HCT116 (cell line): ENCODE results near the gene RC3H2. TPM values are rescaled to one million over a fixed set of nuclear protein-coding genes. Genes with fewer than 3 reads are reported as not detected.
A peak's percentile ranks its signal among the peaks of the same experiment; 100 is the strongest.

ENCODE experiments used
- ATAC-seq: fragments of 200-7000 bp; cut with Tn5 transposase; 2 replicates; pipeline ENCODE4 v1.9.1; 2020; ENCODE audit warnings: mild to moderate bottlenecking, moderate library complexity
- BruUV-seq: library from RNA; stranded (reverse); fragments of 400-500 nt; replicated peaks from 2 replicates; lab custom pipeline; 2021; lab: Mats Ljungman, UMichigan
- CTCF ChIA-PET: fragments of 300-600 bp; sonication (Branson Sonifier 250); formaldehyde crosslinking; loops from one replicate; lab custom pipeline; 2021; ENCODE audit warnings: antibody characterized with exemption; lab: Charles Lee
- POLR2A ChIA-PET: fragments of 300-600, 350-600 bp; sonication (Branson Sonifier 250); formaldehyde crosslinking; loops from one replicate; lab custom pipeline; 2021; ENCODE audit warnings: antibody characterized with exemption; lab: Charles Lee
- RAD21 ChIA-PET, 2 experiments: fragments of 300-600 bp; sonication (Branson Sonifier 250); formaldehyde crosslinking; loops; one replicate each; lab custom pipeline; 2023; ENCODE audit warnings: low total read pairs in 2 of 2; ENCODE audit not compliant: uncharacterized antibody in 2 of 2, unreplicated experiment in 2 of 2, low non-redundant PET in 1 of 2; lab: Charles Lee
- DNase-seq: peaks from one replicate; pipeline ENCODE4 v3.0.0-alpha.2; 2010; ENCODE audit warnings: low read depth, low spot score
- H2AFZ ChIP-seq: fragments of 200-600 bp; shearing (Covaris generic), sonication (generic); 2 replicates; pipeline ENCODE4 v1.6.1; 2017; ENCODE audit warnings: low read depth, mixed run types, mixed read lengths, antibody characterized with exemption, low read length; ENCODE audit not compliant: poor library complexity, severe bottlenecking
- H3K27ac ChIP-seq: 2 replicates; pipeline ENCODE4 v1.5.1; 2012; ENCODE audit warnings: low read depth, low read length
- H3K27me3 ChIP-seq: fragments of 200-600 bp; sonication (generic); 2 replicates; pipeline ENCODE4 v1.6.1; 2016; ENCODE audit warnings: mixed run types, low read length, mixed read lengths; ENCODE audit not compliant: insufficient read depth
- H3K36me3 ChIP-seq, 2 experiments: fragments of 200-500 bp in 1 of 2; fragments of 200-600 bp in 1 of 2; sonication (Bioruptor generic) in 1 of 2; sonication (generic) in 1 of 2; 2 replicates each; pipeline versions ENCODE4 v1.5.1 to v1.6.1; 2014 to 2016; ENCODE audit warnings: low read length in 2 of 2, inconsistent platforms in 1 of 2, mixed read lengths in 1 of 2, mixed run types in 1 of 2; ENCODE audit not compliant: insufficient read depth in 2 of 2, control insufficient read depth in 1 of 2
- H3K4me1 ChIP-seq, 2 experiments: fragments of 200-600 bp in 1 of 2; sonication (generic) in 1 of 2; 2 replicates each; pipeline versions ENCODE4 v1.5.1 to v1.6.1; 2012 to 2017; ENCODE audit warnings: low read length in 2 of 2, inconsistent platforms in 1 of 2, mild to moderate bottlenecking in 1 of 2, mixed read lengths in 1 of 2, mixed run types in 1 of 2, moderate library complexity in 1 of 2; ENCODE audit not compliant: insufficient read depth in 2 of 2, control insufficient read depth in 1 of 2
- H3K4me2 ChIP-seq: fragments of 200-600 bp; sonication (generic); 2 replicates; pipeline ENCODE4 v1.6.1; 2017; ENCODE audit warnings: mixed run types, low read length, mixed read lengths
- H3K4me3 ChIP-seq, 2 experiments: fragments of 200-600 bp in 1 of 2; sonication (generic) in 1 of 2; replicated peaks in 1 of 2; 2 replicates each; pipeline ENCODE4 v1.5.1; 2011 to 2016; ENCODE audit warnings: low read length in 2 of 2, control low read depth in 1 of 2, low read depth in 1 of 2, mild to moderate bottlenecking in 1 of 2, mixed read lengths in 1 of 2, mixed run types in 1 of 2
- H3K79me2 ChIP-seq: fragments of 200-600 bp; sonication (generic); 2 replicates; pipeline ENCODE4 v1.6.1; 2017; ENCODE audit warnings: mild to moderate bottlenecking, mixed run types, low read length, moderate library complexity, mixed read lengths; ENCODE audit not compliant: insufficient read depth
- H3K9ac ChIP-seq: fragments of 200-600 bp; sonication (generic); 2 replicates; pipeline ENCODE4 v1.6.1; 2016; ENCODE audit warnings: low read length, mixed read lengths
- H3K9me2 ChIP-seq: fragments of 200-600 bp; sonication (generic), shearing (Covaris generic); 2 replicates; pipeline ENCODE4 v1.6.1; 2017; ENCODE audit warnings: mixed run types, mild to moderate bottlenecking, moderate library complexity; ENCODE audit not compliant: insufficient read depth
- H3K9me3 ChIP-seq, 2 experiments: fragments of 200-500 bp in 1 of 2; fragments of 200-600 bp in 1 of 2; sonication (Bioruptor generic) in 1 of 2; sonication (generic) in 1 of 2; 2 replicates each; pipeline ENCODE4 v1.6.1; 2014 to 2017; ENCODE audit warnings: low read length in 2 of 2, mixed read lengths in 2 of 2, inconsistent platforms in 1 of 2, low read depth in 1 of 2, mild to moderate bottlenecking in 1 of 2, mixed run types in 1 of 2, moderate library complexity in 1 of 2; ENCODE audit not compliant: control insufficient read depth in 1 of 2, insufficient read depth in 1 of 2
- H4K20me1 ChIP-seq: fragments of 200-600 bp; sonication (generic), shearing (Covaris generic); 2 replicates; pipeline ENCODE4 v1.6.1; 2017; ENCODE audit warnings: mixed run types, mild to moderate bottlenecking, moderate library complexity; ENCODE audit not compliant: insufficient read depth
- CBX3 ChIP-seq: IDR thresholded peaks from 2 replicates; pipeline ENCODE4 v1.6.1; 2012; ENCODE audit warnings: low read depth
- CEBPB ChIP-seq: IDR thresholded peaks from 2 replicates; pipeline ENCODE4 v1.6.1; 2012; ENCODE audit warnings: low read depth
- ELF1 ChIP-seq: IDR thresholded peaks from 2 replicates; pipeline ENCODE4 v1.6.1; 2012; ENCODE audit warnings: low read depth, borderline replicate concordance
- EZH2 ChIP-seq: fragments of 200-600 bp; sonication (generic); IDR thresholded peaks from 2 replicates; pipeline ENCODE4 v1.6.1; 2017; ENCODE audit warnings: antibody characterized with exemption, mixed run types
- EZH2phosphoT487 ChIP-seq: fragments of 200-600 bp; IDR thresholded peaks from 2 replicates; pipeline ENCODE4 v1.6.1; 2018; ENCODE audit warnings: antibody characterized with exemption, borderline replicate concordance
- FOSL1 ChIP-seq: IDR thresholded peaks from 2 replicates; pipeline ENCODE4 v1.6.1; 2012; ENCODE audit warnings: low read depth
- JUND ChIP-seq: IDR thresholded peaks from 2 replicates; pipeline ENCODE4 v1.6.1; 2012
- POLR2A ChIP-seq: IDR thresholded peaks from 2 replicates; pipeline ENCODE4 v1.7.0; 2011; ENCODE audit warnings: borderline replicate concordance; ENCODE audit not compliant: insufficient read depth, insufficient read length; ENCODE audit errors: extremely low read depth
- RAD21 ChIP-seq: IDR thresholded peaks from 2 replicates; pipeline ENCODE4 v1.6.1; 2012; ENCODE audit warnings: low read depth, mild to moderate bottlenecking
- SIN3A ChIP-seq: IDR thresholded peaks from 2 replicates; pipeline ENCODE4 v1.6.1; 2012; ENCODE audit warnings: low read depth
- SP1 ChIP-seq: IDR thresholded peaks from 2 replicates; pipeline ENCODE4 v1.6.1; 2012; ENCODE audit warnings: low read depth
- TCF7L2 ChIP-seq: IDR thresholded peaks from 2 replicates; pipeline ENCODE4 v1.7.0; 2011; ENCODE audit warnings: borderline replicate concordance, inconsistent platforms; ENCODE audit not compliant: insufficient read depth, insufficient read length; ENCODE audit errors: extremely low read depth
- YY1 ChIP-seq: IDR thresholded peaks from 2 replicates; pipeline ENCODE4 v1.6.1; 2011; ENCODE audit warnings: low read length, low read depth, moderate library complexity, mild to moderate bottlenecking; ENCODE audit not compliant: insufficient replicate concordance; ENCODE audit errors: extremely low read depth
- ZNF274 ChIP-seq: fragments of 200-500 bp; sonication (Bioruptor generic); IDR thresholded peaks from 2 replicates; pipeline ENCODE4 v1.6.1; 2014; ENCODE audit warnings: mild to moderate bottlenecking, low read depth, low read length, inconsistent platforms
- intact Hi-C: fragments of 100-400 bp; cut with micrococcal nuclease; formaldehyde crosslinking; loops from 2 replicates; pipeline ENCODE4 v1.10.0; 2022
- total RNA-seq: library from RNA; stranded (reverse); gene quantifications from one replicate; pipeline ENCODE4 v1.2.1, GENCODE V29; 2021; ENCODE audit not compliant: unreplicated experiment
- TF ChIP-seq, protein P1 (sequence below): IDR thresholded peaks from 2 replicates; pipeline ENCODE4 v1.6.1; 2012
- TF ChIP-seq, protein P2 (sequence below): IDR thresholded peaks from 2 replicates; pipeline ENCODE4 v1.6.1; 2011; ENCODE audit warnings: mild to moderate bottlenecking, low read length, moderate library complexity; ENCODE audit not compliant: insufficient replicate concordance; ENCODE audit errors: extremely low read depth
- TF ChIP-seq, protein P3 (sequence below), 3 experiments: fragments of 200-600 bp in 1 of 3; sonication (generic) in 1 of 3; IDR thresholded peaks in 2 of 3; conservative IDR thresholded peaks in 1 of 3; 2 replicates each; pipeline ENCODE4 v1.5.1; 2012 to 2017; ENCODE audit warnings: low read depth in 2 of 3, low read length in 2 of 3, antibody characterized with exemption in 1 of 3, borderline replicate concordance in 1 of 3, control low read depth in 1 of 3, mild to moderate bottlenecking in 1 of 3, mixed read lengths in 1 of 3, mixed run types in 1 of 3, moderate library complexity in 1 of 3; ENCODE audit not compliant: insufficient read depth in 1 of 3
- TF ChIP-seq, protein P4 (sequence below): IDR thresholded peaks from 2 replicates; pipeline ENCODE4 v1.6.1; 2012

Gene RC3H2
- total RNA-seq, 1 experiment from 2014 or later, result 53.8 TPM

DNA sequence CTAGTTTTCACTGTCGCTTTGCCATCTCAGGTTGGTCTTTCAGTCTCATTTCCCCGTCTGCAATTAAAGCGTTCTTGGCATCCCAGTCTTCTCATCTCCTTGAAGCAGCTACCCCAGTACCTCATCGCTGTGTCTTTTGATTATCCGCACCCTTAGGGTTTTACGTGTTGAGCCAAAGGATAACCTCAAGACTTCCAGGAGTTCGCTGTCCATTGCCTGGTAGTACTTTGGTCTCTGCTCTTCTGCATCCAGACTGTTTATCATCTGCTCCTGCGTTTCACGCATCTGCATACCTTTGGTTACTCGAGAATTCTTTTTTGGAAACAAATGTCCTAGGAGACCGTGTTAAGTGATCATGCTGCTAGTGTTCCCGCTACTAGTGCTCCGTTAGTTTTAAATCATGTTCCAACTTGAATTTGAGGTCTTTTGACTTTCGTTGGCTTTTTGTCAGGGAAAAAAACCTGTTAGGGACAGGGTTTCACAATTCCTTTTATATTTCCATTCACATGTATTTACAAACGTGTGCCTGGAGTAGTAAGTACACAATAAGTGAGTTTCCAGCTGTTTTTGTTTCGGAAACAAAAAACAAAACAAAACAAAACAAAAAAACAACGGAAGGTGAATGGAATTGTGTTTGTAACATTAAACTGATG, 36.5 kb upstream of the RC3H2 start:
- TSS peak; percentile 67 for BruUV-seq
- H3K4me2 ChIP-seq, result peak overlapping the region; percentile 93
- peaks cover 65% of the 10 kb centered on the region for H3K79me2 ChIP-seq
- no peaks in the 10 kb centered on the region for H3K9me3 ChIP-seq
- H3K9me2 ChIP-seq, result no peaks in the 10 kb centered on the region
- peak overlapping the region; percentile 83 for H3K9ac ChIP-seq
- peaks cover 7 to 23% of the 10 kb centered on the region in 2 experiments; a peak in 3 of 4 replicates for H3K4me1 ChIP-seq
- DNase-seq (no peak), ATAC-seq (no peak)
- H3K27ac ChIP-seq, result peak overlapping the region; percentile 72
- H3K4me3 ChIP-seq, result peak overlapping the region; percentile 83 to 85
- H4K20me1 ChIP-seq, result no peaks in the 10 kb centered on the region
- CTCF ChIA-PET, result no interaction called here
- no peak overlapping the region for H2AFZ ChIP-seq
- RAD21 ChIA-PET, result interaction anchor here in 1 of 2 experiments (0.6 kb wide), 1 partner anchor 47 kb away, joined by 3 read pairs; no protein-coding TSS in a partner anchor
- H3K27me3 ChIP-seq, result no peaks in the 10 kb centered on the region
- no peak for TF ChIP-seq SP1
- TF ChIP-seq, protein P1, sequence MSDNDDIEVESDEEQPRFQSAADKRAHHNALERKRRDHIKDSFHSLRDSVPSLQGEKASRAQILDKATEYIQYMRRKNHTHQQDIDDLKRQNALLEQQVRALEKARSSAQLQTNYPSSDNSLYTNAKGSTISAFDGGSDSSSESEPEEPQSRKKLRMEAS, result no peak
- TF ChIP-seq CBX3, result no peak
- no peak for TF ChIP-seq EZH2
- no peak for TF ChIP-seq CEBPB
- no peak for TF ChIP-seq RAD21
- no peak for TF ChIP-seq SIN3A
- TF ChIP-seq EZH2phosphoT487, result no peak
- no peak for TF ChIP-seq TCF7L2
- no peak for TF ChIP-seq ELF1
- TF ChIP-seq, protein P2, sequence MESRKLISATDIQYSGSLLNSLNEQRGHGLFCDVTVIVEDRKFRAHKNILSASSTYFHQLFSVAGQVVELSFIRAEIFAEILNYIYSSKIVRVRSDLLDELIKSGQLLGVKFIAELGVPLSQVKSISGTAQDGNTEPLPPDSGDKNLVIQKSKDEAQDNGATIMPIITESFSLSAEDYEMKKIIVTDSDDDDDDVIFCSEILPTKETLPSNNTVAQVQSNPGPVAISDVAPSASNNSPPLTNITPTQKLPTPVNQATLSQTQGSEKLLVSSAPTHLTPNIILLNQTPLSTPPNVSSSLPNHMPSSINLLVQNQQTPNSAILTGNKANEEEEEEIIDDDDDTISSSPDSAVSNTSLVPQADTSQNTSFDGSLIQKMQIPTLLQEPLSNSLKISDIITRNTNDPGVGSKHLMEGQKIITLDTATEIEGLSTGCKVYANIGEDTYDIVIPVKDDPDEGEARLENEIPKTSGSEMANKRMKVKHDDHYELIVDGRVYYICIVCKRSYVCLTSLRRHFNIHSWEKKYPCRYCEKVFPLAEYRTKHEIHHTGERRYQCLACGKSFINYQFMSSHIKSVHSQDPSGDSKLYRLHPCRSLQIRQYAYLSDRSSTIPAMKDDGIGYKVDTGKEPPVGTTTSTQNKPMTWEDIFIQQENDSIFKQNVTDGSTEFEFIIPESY, result no peak
- no peak for TF ChIP-seq YY1
- no peak for TF ChIP-seq FOSL1
- no peak for TF ChIP-seq JUND
- TF ChIP-seq, protein P3, sequence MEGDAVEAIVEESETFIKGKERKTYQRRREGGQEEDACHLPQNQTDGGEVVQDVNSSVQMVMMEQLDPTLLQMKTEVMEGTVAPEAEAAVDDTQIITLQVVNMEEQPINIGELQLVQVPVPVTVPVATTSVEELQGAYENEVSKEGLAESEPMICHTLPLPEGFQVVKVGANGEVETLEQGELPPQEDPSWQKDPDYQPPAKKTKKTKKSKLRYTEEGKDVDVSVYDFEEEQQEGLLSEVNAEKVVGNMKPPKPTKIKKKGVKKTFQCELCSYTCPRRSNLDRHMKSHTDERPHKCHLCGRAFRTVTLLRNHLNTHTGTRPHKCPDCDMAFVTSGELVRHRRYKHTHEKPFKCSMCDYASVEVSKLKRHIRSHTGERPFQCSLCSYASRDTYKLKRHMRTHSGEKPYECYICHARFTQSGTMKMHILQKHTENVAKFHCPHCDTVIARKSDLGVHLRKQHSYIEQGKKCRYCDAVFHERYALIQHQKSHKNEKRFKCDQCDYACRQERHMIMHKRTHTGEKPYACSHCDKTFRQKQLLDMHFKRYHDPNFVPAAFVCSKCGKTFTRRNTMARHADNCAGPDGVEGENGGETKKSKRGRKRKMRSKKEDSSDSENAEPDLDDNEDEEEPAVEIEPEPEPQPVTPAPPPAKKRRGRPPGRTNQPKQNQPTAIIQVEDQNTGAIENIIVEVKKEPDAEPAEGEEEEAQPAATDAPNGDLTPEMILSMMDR (IDR thresholded peaks at IDR 0.05 in 2 of 3, conservative IDR thresholded peaks at IDR 0.05 in 1 of 3; ENCODE audit: borderline replicate concordance in 1 of 3, insufficient read depth in 1 of 3, low read depth in 2 of 3, low read length in 2 of 3), result no peak
- no peak for TF ChIP-seq ZNF274
- TF ChIP-seq, protein P4, sequence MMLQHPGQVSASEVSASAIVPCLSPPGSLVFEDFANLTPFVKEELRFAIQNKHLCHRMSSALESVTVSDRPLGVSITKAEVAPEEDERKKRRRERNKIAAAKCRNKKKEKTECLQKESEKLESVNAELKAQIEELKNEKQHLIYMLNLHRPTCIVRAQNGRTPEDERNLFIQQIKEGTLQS, result no peak
- TF ChIP-seq POLR2A, result no peak
- POLR2A ChIA-PET, result interaction anchor here (0.8 to 1.7 kb wide), 3 partner anchors 10 to 18 kb away, joined by 3 to 25 read pairs (median 4); partner anchors contain the start of gene ZBTB26
- intact Hi-C loops, result loop anchor here (2.0 kb wide), 1 partner anchor 29 kb away; the partner anchor contains the start of gene ZBTB6
- peaks cover 2 to 10% of the 10 kb centered on the region in 2 experiments; a peak in 2 of 4 replicates for H3K36me3 ChIP-seq
